Keratinocyte (primary cell): ENCODE results near the gene FAM110D.

Source experiments
- EZH2 ChIP-seq: IDR thresholded peaks from one replicate; pipeline ENCODE4 v1.6.1; 2012; ENCODE audit warnings: inconsistent platforms, mild to moderate bottlenecking, low read length, moderate library complexity
- TF ChIP-seq, protein P1 (sequence below), 3 experiments: IDR thresholded peaks in 1 of 3; conservative IDR thresholded peaks in 1 of 3; optimal IDR thresholded peaks in 1 of 3; 2 replicates in 2 of 3; 3 replicates in 1 of 3; pipeline versions ENCODE3 to v1.5.1; 2011; ENCODE audit warnings: low read length in 3 of 3, mild to moderate bottlenecking in 3 of 3, moderate library complexity in 2 of 3, control low read depth in 1 of 3, inconsistent platforms in 1 of 3; ENCODE audit not compliant: insufficient read depth in 2 of 3; ENCODE audit errors: extremely low read depth in 1 of 3

DNA sequence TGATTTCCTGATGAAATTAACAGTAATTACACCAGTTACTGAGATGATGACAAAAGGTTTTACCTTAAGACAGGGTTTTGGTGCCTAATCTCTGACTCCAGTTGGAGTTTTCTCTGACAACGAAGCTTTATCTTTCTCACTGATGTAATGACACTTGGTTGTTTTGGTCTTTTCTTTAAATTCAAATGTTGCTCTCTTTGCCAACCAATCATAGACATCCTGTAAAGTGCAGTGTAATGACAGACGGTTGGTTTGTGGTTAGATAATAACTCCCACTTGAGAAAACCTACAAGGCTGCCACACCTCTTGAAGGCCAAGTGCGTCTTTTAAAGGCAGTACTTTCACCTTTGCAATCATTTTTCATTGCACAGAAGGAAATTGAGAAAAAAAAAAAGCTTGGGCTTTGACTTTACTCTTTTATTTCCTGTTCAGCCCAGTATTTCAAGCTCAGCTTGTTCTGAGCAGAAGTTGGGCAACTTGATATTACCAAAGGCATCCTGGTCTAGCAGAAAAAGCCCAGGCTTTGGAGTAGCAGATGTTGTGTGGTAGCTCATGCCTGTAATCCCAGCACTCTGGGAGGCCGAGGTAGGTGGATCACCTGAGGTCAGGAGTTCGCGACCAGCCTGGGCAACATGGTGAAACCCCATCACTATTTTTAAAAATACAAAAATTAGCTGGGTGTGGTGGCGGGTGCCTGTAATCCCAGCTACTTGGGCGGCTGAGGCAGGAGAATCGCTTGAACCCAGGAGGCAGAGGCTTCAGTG lies 32.4 kb upstream of the FAM110D start:
- TF ChIP-seq EZH2 = no peak
- TF ChIP-seq, protein P1, sequence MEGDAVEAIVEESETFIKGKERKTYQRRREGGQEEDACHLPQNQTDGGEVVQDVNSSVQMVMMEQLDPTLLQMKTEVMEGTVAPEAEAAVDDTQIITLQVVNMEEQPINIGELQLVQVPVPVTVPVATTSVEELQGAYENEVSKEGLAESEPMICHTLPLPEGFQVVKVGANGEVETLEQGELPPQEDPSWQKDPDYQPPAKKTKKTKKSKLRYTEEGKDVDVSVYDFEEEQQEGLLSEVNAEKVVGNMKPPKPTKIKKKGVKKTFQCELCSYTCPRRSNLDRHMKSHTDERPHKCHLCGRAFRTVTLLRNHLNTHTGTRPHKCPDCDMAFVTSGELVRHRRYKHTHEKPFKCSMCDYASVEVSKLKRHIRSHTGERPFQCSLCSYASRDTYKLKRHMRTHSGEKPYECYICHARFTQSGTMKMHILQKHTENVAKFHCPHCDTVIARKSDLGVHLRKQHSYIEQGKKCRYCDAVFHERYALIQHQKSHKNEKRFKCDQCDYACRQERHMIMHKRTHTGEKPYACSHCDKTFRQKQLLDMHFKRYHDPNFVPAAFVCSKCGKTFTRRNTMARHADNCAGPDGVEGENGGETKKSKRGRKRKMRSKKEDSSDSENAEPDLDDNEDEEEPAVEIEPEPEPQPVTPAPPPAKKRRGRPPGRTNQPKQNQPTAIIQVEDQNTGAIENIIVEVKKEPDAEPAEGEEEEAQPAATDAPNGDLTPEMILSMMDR (optimal IDR thresholded peaks at IDR 0.05 in 1 of 3, IDR thresholded peaks at IDR 0.05 in 1 of 3, conservative IDR thresholded peaks at IDR 0.05 in 1 of 3; ENCODE audit: extremely low read depth in 1 of 3, insufficient read depth in 2 of 3, low read length in 3 of 3) = no peak
